Vagina (tissue), 2 donors: Measurements from ENCODE around the gene RACGAP1. TPM values are rescaled to one million over a fixed set of nuclear protein-coding genes. Genes with fewer than 3 reads are reported as not detected.

Experiments
- DNase-seq, 2 donors: peaks; one replicate each; pipeline ENCODE4 v3.0.0-alpha.2; 2017; ENCODE audit errors: extremely low spot score in 2 of 2
- H3K27ac ChIP-seq: fragments of 200-600 bp; sonication (generic); one replicate; pipeline ENCODE4 v1.5.1; 2019
- H3K27me3 ChIP-seq: fragments of 200-600 bp; sonication (generic); one replicate; pipeline ENCODE4 v1.5.1; 2019
- H3K36me3 ChIP-seq, 2 donors: fragments of 200-600 bp; sonication (generic); one replicate each; pipeline ENCODE4 v1.5.1; 2017 to 2019
- H3K4me1 ChIP-seq: fragments of 200-600 bp; sonication (generic); one replicate; pipeline ENCODE4 v1.5.1; 2019
- H3K4me3 ChIP-seq, 2 donors: fragments of 200-600 bp; sonication (generic); 1 replicate in 1 of 2; 2 replicates in 1 of 2; pipeline ENCODE4 v1.5.1; 2016 to 2019
- H3K9me3 ChIP-seq: fragments of 200-600 bp; sonication (generic); one replicate; pipeline ENCODE4 v1.5.1; 2019
- CTCF ChIP-seq, 3 experiments: fragments of 450-650 bp in 2 of 3; fragments of 200-600 bp in 1 of 3; sonication (generic) in 1 of 3; IDR thresholded peaks; one replicate each; pipeline ENCODE4 v1.5.1; 2017 to 2019; ENCODE audit warnings: antibody characterized with exemption in 3 of 3, mild to moderate bottlenecking in 2 of 3, moderate library complexity in 2 of 3
- POLR2A ChIP-seq, 2 donors: fragments of 450-650 bp; IDR thresholded peaks; one replicate each; pipeline ENCODE4 v1.6.1; 2017; ENCODE audit warnings: antibody characterized with exemption in 2 of 2, mild to moderate bottlenecking in 2 of 2, moderate library complexity in 2 of 2
- POLR2AphosphoS5 ChIP-seq, 2 donors: sonication (generic); formaldehyde crosslinking; IDR thresholded peaks; one replicate each; pipeline ENCODE4 v1.9.0; 2017; ENCODE audit warnings: antibody characterized with exemption in 2 of 2, mild to moderate bottlenecking in 2 of 2, low read depth in 1 of 2; ENCODE audit not compliant: insufficient read depth in 1 of 2
- intact Hi-C: fragments of 100-400 bp; cut with DNase I; formaldehyde crosslinking; loops from one replicate; pipeline ENCODE4 v1.15.1; 2023
- total RNA-seq: library from RNA; depleted of rRNA; stranded (reverse); fragments of >200 nt; gene quantifications from one replicate; pipeline ENCODE4 v1.2.3, GENCODE V29; 2016

Gene RACGAP1
- total RNA-seq, 1 donor from 2014 or later, result 19.2 TPM

GRCh38 chr12:50014342-50014741 is 11.0 kb downstream of the RACGAP1 start:
- TF ChIP-seq CTCF (IDR thresholded peaks at IDR 0.05) (no peak), POLR2AphosphoS5 (IDR thresholded peaks at IDR 0.05; ENCODE audit: insufficient read depth in 1 of 2, low read depth in 1 of 2) (no peak), POLR2A (IDR thresholded peaks at IDR 0.05) (no peak)
- H3K27ac ChIP-seq, result no peak overlapping the region
- H3K27me3 ChIP-seq, result no peaks in the 10 kb centered on the region
- no peaks in the 10 kb centered on the region for H3K36me3 ChIP-seq
- H3K4me1 ChIP-seq, result peaks cover 7% of the 10 kb centered on the region
- H3K9me3 ChIP-seq, result no peaks in the 10 kb centered on the region
- intact Hi-C loops, result no loop called here
- no peak for DNase-seq
- no peak overlapping the region for H3K4me3 ChIP-seq

GRCh38 chr12:50013361-50014147 is 11.7 kb downstream of the RACGAP1 start:
- TF ChIP-seq CTCF (IDR thresholded peaks at IDR 0.05), result no peak
- TF ChIP-seq POLR2AphosphoS5 (IDR thresholded peaks at IDR 0.05; ENCODE audit: insufficient read depth in 1 of 2, low read depth in 1 of 2), result no peak
- TF ChIP-seq POLR2A (IDR thresholded peaks at IDR 0.05), result no peak
- DNase-seq, result no peak
- Histone ChIP-seq H3K4me3 (no peak overlapping the region), H3K36me3 (no peaks in the 10 kb centered on the region), H3K9me3 (no peaks in the 10 kb centered on the region), H3K27me3 (no peaks in the 10 kb centered on the region), H3K27ac (no peak overlapping the region), H3K4me1 (peaks cover 7% of the 10 kb centered on the region)
- intact Hi-C loops, result no loop called here

GRCh38 chr12:50006754-50007442 is 18.4 kb downstream of the RACGAP1 start:
- Histone ChIP-seq H3K4me3 (no peak overlapping the region), H3K27ac (no peak overlapping the region), H3K4me1 (no peaks in the 10 kb centered on the region), H3K36me3 (no peaks in the 10 kb centered on the region), H3K9me3 (no peaks in the 10 kb centered on the region), H3K27me3 (no peaks in the 10 kb centered on the region)
- intact Hi-C loops, result no loop called here
- TF ChIP-seq POLR2AphosphoS5 (IDR thresholded peaks at IDR 0.05; ENCODE audit: insufficient read depth in 1 of 2, low read depth in 1 of 2) (no peak), CTCF (IDR thresholded peaks at IDR 0.05) (no peak), POLR2A (IDR thresholded peaks at IDR 0.05) (no peak)
- DNase-seq, result no peak

- H3K4me1 ChIP-seq, result no peaks in the 10 kb centered on the region
- no peak for DNase-seq
Observed at GRCh38 chr12:50006280-50006679, 19.0 kb downstream of the RACGAP1 start.

More at GRCh38 chr12:50006280-50006679, 19.0 kb downstream of the RACGAP1 start:
- Histone ChIP-seq H3K27ac (no peak overlapping the region), H3K27me3 (no peaks in the 10 kb centered on the region), H3K9me3 (no peaks in the 10 kb centered on the region), H3K36me3 (no peaks in the 10 kb centered on the region), H3K4me3 (no peak overlapping the region)
- TF ChIP-seq POLR2A (IDR thresholded peaks at IDR 0.05) (no peak), POLR2AphosphoS5 (IDR thresholded peaks at IDR 0.05; ENCODE audit: insufficient read depth in 1 of 2, low read depth in 1 of 2) (no peak), CTCF (IDR thresholded peaks at IDR 0.05) (no peak)
- intact Hi-C loops, result no loop called here
